Body of pancreas (tissue), 4 donors: ENCODE data around the gene COMMD9. TPM values are rescaled to one million over a fixed set of nuclear protein-coding genes. Genes with fewer than 3 reads are reported as not detected.

Experiments
- ATAC-seq: fragments of 150-250 bp; one replicate; pipeline ENCODE4 v1.9.1; 2016
- DNase-seq, 4 donors: peaks; one replicate each; pipeline ENCODE4 v3.0.0-alpha.2; 2019
- H3K27ac ChIP-seq, 4 donors: fragments of 200-600 bp; sonication (generic); 1 replicate in 3 of 4; 2 replicates in 1 of 4; pipeline versions ENCODE4 v1.5.1 to v1.6.1; 2016 to 2019; ENCODE audit warnings: mild to moderate bottlenecking in 1 of 4, mixed read lengths in 1 of 4, moderate library complexity in 1 of 4
- H3K27me3 ChIP-seq, 2 donors: fragments of 200-600 bp; sonication (generic); one replicate each; pipeline ENCODE4 v1.6.0; 2016; ENCODE audit warnings: mild to moderate bottlenecking in 1 of 2
- H3K36me3 ChIP-seq, 2 donors: fragments of 200-600 bp; sonication (generic); replicated peaks in 1 of 2; 2 replicates each; pipeline ENCODE4 v1.5.1; 2016; ENCODE audit warnings: low read depth in 2 of 2; ENCODE audit not compliant: insufficient read depth in 1 of 2
- H3K4me1 ChIP-seq: fragments of 200-600 bp; sonication (generic); one replicate; pipeline ENCODE4 v1.6.0; 2016
- H3K4me3 ChIP-seq, 2 donors: fragments of 200-600 bp; sonication (generic); 1 replicate in 1 of 2; 2 replicates in 1 of 2; pipeline ENCODE4 v1.5.1; 2016 to 2019
- H3K9me3 ChIP-seq, 3 donors: fragments of 200-600 bp; sonication (generic); 1 replicate in 2 of 3; 2 replicates in 1 of 3; pipeline ENCODE4 v1.5.1; 2016
- POLR2A ChIP-seq, 3 donors: fragments of 450-650 bp; IDR thresholded peaks; one replicate each; pipeline ENCODE4 v1.6.1; 2016; ENCODE audit warnings: antibody characterized with exemption in 3 of 3, mild to moderate bottlenecking in 2 of 3
- WGBS, 2 donors: methylation state at CpG; one replicate each; pipeline ENCODE4 v1.1.5; 2017; 5-methylcytosine and 5-hydroxymethylcytosine counted together
- intact Hi-C: fragments of 100-400 bp; cut with DNase I; formaldehyde crosslinking; loops from one replicate; pipeline ENCODE4 v1.15.1; 2023
- total RNA-seq, 2 donors: library from RNA; depleted of rRNA; stranded (reverse); fragments of >200 nt; gene quantifications; one replicate each; pipeline ENCODE4 v1.1.0, GENCODE V29; 2016
- TF ChIP-seq, protein P1 (sequence below), 7 experiments: fragments of 450-650 bp in 4 of 7; fragments of 200-600 bp in 3 of 7; sonication (generic) in 3 of 7; IDR thresholded peaks; one replicate each; pipeline ENCODE4 v1.5.1; 2016 to 2019; ENCODE audit warnings: antibody characterized with exemption in 7 of 7

COMMD9 gene
- total RNA-seq, 2 donors from 2014 or later = 26.4 to 28.5 TPM

DNA sequence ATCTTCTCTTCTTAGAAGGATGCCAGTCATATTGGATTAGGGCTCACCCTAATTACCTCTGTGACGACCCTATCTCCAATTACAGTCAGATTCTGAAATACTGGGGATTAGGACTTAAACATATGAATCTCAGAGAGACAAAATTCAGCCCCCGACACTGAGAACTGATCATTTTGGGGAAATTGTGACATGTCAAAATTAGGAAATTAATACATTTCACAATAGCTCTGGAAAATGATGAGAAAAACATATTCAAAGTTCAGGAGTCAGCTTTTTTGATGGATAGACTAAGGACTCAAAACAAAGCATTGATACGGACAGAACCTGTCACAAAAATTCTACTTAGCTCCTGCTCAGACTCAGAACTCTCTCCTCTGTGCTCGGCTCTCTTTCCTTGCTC lies 40.8 kb downstream of the COMMD9 start:
- Histone ChIP-seq H3K4me1 (no peaks in the 10 kb centered on the region), H3K36me3 (no peaks in the 10 kb centered on the region), H3K9me3 (no peaks in the 10 kb centered on the region), H3K4me3 (no peak overlapping the region), H3K27ac (no peak overlapping the region), H3K27me3 (no peaks in the 10 kb centered on the region)
- WGBS, 2 donors = 64 to 72% methylated on average over 4 of the region's 4 CpGs
- ATAC-seq (no peak), DNase-seq (no peak)
- intact Hi-C loops = no loop called here
- TF ChIP-seq, protein P1, sequence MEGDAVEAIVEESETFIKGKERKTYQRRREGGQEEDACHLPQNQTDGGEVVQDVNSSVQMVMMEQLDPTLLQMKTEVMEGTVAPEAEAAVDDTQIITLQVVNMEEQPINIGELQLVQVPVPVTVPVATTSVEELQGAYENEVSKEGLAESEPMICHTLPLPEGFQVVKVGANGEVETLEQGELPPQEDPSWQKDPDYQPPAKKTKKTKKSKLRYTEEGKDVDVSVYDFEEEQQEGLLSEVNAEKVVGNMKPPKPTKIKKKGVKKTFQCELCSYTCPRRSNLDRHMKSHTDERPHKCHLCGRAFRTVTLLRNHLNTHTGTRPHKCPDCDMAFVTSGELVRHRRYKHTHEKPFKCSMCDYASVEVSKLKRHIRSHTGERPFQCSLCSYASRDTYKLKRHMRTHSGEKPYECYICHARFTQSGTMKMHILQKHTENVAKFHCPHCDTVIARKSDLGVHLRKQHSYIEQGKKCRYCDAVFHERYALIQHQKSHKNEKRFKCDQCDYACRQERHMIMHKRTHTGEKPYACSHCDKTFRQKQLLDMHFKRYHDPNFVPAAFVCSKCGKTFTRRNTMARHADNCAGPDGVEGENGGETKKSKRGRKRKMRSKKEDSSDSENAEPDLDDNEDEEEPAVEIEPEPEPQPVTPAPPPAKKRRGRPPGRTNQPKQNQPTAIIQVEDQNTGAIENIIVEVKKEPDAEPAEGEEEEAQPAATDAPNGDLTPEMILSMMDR (IDR thresholded peaks at IDR 0.05) = no peak
- no peak for TF ChIP-seq POLR2A (IDR thresholded peaks at IDR 0.05)

GRCh38 chr11:36247493-36247892 lies 41.7 kb downstream of the COMMD9 start:
- intact Hi-C loops = no loop called here
- Histone ChIP-seq H3K27ac (no peak overlapping the region), H3K27me3 (no peaks in the 10 kb centered on the region), H3K36me3 (no peaks in the 10 kb centered on the region), H3K9me3 (no peaks in the 10 kb centered on the region), H3K4me1 (no peaks in the 10 kb centered on the region), H3K4me3 (no peak overlapping the region)
- ATAC-seq (no peak), DNase-seq (no peak)
- WGBS, 2 donors = 37 to 43% methylated on average over 3 of the region's 3 CpGs
- TF ChIP-seq POLR2A (IDR thresholded peaks at IDR 0.05) = no peak
- TF ChIP-seq, protein P1 (IDR thresholded peaks at IDR 0.05) = no peak

GRCh38 chr11:36243641-36244040 lies 45.6 kb downstream of the COMMD9 start:
- H3K9me3 ChIP-seq = no peaks in the 10 kb centered on the region
- 63 to 76% methylated on average over 1 of the region's 1 CpG for WGBS, 2 donors
- H3K27me3 ChIP-seq = no peaks in the 10 kb centered on the region
- H3K27ac ChIP-seq = no peak overlapping the region
- no peaks in the 10 kb centered on the region for H3K4me1 ChIP-seq
- TF ChIP-seq, protein P1 (IDR thresholded peaks at IDR 0.05) = no peak
- TF ChIP-seq POLR2A (IDR thresholded peaks at IDR 0.05) = no peak
- no peaks in the 10 kb centered on the region for H3K36me3 ChIP-seq
- no peak for ATAC-seq
- no peak overlapping the region for H3K4me3 ChIP-seq
- intact Hi-C loops = no loop called here
- no peak for DNase-seq

DNA sequence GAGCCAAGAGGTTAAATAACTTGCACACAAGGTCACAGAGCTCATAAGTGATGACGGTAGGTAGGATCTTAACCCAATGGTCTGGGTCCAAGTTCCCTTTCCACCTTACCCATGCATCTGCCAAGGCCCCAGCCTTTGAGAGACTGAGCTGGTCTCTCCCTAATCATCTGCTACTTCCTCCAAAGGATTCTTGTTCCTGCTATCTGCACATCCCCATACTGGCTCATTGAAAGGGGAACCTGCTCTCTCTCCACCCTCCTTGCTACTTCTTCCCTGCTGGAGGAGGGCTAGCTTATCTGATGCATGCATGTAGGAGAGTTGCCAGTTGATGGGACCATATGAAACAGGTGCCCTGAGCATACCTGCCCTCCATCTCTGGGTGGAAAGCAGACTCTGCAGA lies 47.7 kb downstream of the COMMD9 start:
- no peak overlapping the region for H3K27ac ChIP-seq
- 39 to 50% methylated on average over 1 of the region's 1 CpG for WGBS, 2 donors
- no peak for DNase-seq
- no peak overlapping the region for H3K4me3 ChIP-seq
- intact Hi-C loops = no loop called here
- H3K27me3 ChIP-seq = no peaks in the 10 kb centered on the region
- H3K36me3 ChIP-seq = no peaks in the 10 kb centered on the region
- ATAC-seq = no peak
- no peaks in the 10 kb centered on the region for H3K9me3 ChIP-seq
- H3K4me1 ChIP-seq = no peaks in the 10 kb centered on the region
- TF ChIP-seq, protein P1 (IDR thresholded peaks at IDR 0.05) = no peak
- TF ChIP-seq POLR2A (IDR thresholded peaks at IDR 0.05) = no peak

GRCh38 chr11:36240801-36241200 lies 48.4 kb downstream of the COMMD9 start:
- no peak for TF ChIP-seq POLR2A (IDR thresholded peaks at IDR 0.05)
- TF ChIP-seq, protein P1 (IDR thresholded peaks at IDR 0.05) = no peak
- H3K4me1 ChIP-seq = no peaks in the 10 kb centered on the region
- DNase-seq = no peak
- H3K36me3 ChIP-seq = no peaks in the 10 kb centered on the region
- H3K27ac ChIP-seq = no peak overlapping the region
- 92 to 98% methylated on average over 4 of the region's 4 CpGs for WGBS, 2 donors
- no peaks in the 10 kb centered on the region for H3K9me3 ChIP-seq
- ATAC-seq = no peak
- H3K4me3 ChIP-seq = no peak overlapping the region
- H3K27me3 ChIP-seq = no peaks in the 10 kb centered on the region
- intact Hi-C loops = no loop called here
